NCI-H510A (cell line): ENCODE data around the gene TAS2R7.
"Not testable (repeated sequence)": the region's sequence is repeated elsewhere in the genome, so short reads cannot be mapped to it uniquely, and the experiment has no call there.

ENCODE experiments used
- DNase-seq: peaks from one replicate; lab custom pipeline; 2025; lab: John Stamatoyannopoulos, UW

TAS2R7 gene, protein sequence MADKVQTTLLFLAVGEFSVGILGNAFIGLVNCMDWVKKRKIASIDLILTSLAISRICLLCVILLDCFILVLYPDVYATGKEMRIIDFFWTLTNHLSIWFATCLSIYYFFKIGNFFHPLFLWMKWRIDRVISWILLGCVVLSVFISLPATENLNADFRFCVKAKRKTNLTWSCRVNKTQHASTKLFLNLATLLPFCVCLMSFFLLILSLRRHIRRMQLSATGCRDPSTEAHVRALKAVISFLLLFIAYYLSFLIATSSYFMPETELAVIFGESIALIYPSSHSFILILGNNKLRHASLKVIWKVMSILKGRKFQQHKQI

DNA sequence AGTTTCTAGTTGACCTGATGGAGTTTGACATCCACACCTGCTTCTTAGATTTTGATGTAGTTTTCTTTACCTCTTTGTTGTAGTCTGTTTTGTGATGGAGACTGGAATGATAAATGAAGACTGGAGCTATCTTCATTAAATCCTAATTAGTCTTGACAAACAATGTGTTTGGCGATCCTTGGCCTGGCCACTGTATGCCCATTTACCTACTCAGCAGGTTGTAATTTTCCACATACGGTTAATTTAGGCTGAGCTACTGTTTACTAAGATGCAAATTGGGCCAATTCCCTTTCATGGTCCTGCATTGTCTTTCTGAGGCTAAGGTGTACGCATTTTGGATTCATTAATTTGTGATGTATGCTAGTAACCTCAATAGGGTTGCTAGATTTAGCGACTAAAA is at the start of gene TAS2R7:
Gene TAS2R7, minus strand, starts transcription at position 41 of the 400 bp plus-strand sequence. CDS start 57 bp downstream, outside the sequence.
- no peak for DNase-seq

DNA sequence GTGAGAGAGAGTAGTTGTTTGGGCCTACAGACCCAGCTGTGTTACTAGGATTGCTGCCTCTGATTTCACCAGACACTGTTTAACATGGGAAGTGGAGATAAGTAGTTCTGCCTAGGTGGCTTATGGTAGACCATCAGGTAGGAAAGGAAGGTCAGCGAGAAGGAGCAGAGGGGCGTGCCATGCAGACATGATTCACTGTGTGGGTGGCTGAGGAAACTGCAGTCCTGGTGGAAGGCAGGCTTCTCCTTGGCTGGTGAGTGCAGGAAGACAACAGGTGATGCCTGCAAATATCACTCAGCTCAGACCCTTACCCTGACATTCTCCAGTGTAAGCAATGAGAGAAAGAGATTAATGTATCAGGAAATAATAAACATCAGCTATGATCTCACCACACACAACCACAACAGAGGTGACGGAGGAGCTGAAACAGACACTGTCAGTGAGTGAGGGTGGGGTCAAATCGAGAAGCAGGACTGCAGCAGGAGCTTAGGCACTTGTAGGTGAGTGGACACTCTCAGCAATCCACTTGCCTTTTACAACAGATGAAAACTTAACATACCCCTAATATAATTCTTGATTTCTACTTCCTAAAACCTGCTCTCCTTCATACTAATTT is 48.9 kb upstream of the TAS2R7 start:
- no peak for DNase-seq

DNA sequence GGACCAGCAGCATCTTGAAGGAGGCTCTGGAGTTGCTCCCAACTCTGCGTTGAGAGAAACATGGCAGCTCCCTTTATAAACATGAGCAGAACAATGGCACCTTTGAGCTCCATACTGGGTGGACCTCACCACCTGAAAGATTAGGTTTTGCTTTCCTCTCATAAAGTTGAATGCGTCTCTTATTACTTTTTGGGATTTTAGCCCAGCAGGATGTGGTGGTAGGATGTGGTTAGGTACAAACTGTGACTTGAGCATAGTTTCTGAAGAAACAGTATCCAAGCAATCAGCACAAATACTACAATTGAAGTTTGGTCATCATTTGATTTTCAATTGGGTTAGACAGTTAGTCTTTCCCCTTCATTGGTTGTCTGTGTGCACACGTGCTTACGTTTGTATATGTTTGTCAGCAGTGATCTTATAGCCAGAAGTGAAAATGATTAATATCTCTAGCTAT is 47.0 kb upstream of the TAS2R7 start, which contains the start of gene PRR4:
Gene PRR4, minus strand, starts transcription at position 51 of the 454 bp plus-strand sequence. Its CDS starts 38 bp downstream, at position 13.
- DNase-seq: no peak

DNA sequence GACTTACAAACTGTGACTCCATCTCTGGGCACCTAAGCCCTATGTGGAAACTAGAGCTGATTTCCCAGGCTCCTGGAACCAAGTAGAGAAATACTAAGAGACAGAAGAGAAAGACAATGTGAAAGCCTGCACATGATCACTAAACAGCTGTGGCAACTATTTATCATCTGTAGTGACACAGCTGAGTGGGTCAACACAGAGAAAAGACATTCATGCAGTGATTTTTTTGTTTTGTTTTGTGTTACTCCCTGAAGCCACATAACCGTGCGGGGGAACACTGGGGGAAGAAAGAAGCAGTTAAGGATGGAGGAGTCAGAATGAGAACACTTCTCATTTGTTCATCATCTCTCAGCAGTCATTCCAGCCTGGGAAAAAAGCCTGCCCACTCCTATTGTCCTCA is 45.3 kb upstream of the TAS2R7 start:
- DNase-seq: no peak

DNA sequence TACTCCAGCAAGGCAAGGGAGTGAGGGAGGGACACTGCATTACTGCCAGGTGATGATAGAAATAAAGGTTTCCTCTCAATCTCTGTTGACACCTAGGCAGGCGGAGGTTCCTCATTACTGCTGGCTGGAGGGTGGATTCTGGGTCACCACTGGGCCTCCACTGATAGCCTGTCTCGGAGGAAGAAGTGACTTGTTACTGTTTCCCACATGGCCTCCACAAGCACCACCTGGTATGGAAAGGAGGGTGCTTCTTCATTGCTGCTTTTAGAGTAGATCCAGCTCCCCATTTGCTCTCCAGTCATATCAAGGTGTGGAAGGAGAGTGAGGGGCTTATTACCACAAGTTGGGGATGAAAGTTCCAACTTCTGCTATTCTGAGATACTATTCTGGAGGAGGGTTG is 40.4 kb upstream of the TAS2R7 start:
- DNase-seq: no peak

DNA sequence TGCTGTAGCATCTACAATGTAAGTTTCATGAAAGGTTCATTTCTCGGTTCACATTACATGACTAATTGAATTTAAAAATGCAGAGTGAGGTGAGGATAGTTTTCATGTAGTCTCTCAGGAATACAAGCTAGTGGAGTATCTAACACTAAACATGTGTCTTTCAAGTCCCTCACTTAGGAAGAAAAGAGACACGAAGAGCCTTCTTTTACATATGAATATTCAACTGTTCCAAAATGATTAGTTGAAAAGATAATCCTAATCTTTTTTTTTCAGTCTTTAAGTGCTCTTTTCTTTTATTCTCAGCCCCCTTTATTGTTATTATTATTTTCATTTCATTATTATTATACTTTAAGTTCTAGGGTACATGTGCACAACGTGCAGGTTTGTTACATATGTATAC is 36.0 kb upstream of the TAS2R7 start:
- DNase-seq: no peak

DNA sequence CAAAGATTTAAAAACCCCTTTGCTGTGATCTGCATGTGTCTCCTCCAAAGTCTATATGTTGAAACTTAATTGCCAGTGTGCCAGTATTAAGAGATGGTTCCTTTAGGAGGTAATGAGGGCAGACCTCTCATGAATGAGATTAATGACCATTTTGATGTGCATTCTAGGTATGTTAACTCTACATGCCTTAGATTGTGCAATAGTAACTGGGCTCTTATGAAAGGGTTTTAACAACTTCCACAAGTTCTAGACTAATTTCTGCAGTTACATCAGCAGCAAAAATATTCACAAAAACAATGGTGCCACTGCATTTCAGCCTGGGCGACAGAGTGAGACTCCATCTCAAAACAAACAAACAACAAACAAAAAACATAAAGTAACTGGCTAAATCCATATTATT is 27.6 kb upstream of the TAS2R7 start:
- DNase-seq: no peak

DNA sequence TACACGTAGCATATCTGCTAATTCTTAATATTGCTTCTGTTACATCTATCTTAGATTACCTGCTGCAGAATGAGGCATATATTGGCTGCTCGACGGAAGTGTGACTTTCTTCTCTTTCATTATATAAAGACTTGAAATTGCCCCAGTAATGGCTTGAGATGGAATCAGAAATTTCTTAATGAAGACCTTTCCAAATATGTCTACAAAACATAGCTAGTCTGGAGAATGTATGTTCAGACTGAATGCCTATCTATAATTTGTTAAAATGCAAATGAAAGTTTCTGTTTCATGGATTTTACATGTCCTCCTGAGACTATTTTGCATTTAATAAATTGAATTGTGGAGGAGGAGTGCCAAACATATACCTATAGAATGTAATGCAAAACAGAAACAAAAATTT is 23.8 kb upstream of the TAS2R7 start, which contains the start of gene TAS2R10:
Gene TAS2R10, minus strand, starts transcription at position 101 of the 400 bp plus-strand sequence. Its CDS starts 89 bp downstream, at position 12.
- DNase-seq: no peak

DNA sequence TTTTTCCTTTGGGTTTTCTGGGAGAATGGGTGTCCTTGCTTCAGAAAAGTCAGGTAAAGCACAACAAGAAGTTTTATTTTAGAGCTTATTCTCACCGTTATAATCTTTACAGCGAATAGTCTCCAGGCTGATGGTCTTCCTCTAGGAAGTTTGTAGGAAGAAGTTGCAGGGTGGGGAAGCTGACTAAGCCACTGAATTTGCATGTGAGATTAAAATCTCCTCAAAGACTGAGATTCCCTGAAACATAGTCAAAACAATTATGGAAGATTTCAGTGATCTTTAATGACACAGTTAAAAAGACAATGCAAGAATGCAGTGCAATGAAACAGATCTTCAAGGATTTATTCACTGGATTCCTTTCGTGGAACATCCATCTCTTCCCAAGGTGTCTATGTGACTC is 22.5 kb upstream of the TAS2R7 start:
- no peak for DNase-seq

DNA sequence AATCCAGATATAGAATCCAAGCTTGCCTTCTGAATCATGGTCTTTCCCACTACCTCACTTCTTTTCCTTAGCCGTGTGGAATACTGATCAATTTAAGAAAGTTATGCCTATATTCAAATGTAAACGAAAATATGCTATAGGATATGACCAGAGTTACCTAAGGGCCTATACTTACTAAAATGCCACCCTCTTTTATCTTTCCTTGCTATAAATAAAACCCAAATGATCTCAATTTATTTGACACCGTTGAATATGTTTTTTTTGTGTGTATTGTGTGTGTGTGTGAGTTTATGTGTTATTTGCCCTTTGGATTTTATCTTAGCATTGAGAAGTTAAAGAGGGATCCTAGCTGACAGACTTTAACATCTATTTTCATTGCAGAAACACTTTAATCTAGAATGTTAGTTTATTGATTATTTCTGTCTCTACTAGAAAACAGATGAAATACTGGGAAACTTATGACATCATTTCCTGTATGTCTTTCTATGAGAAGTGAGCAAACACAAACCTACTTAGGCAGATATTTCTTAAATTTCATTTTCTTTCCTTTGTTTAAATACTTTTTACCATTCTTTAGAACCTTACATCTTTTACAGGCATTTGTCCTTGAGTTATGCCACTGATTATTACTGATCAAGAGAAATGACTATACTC is 9.6 kb upstream of the TAS2R7 start:
- no peak for DNase-seq

DNA sequence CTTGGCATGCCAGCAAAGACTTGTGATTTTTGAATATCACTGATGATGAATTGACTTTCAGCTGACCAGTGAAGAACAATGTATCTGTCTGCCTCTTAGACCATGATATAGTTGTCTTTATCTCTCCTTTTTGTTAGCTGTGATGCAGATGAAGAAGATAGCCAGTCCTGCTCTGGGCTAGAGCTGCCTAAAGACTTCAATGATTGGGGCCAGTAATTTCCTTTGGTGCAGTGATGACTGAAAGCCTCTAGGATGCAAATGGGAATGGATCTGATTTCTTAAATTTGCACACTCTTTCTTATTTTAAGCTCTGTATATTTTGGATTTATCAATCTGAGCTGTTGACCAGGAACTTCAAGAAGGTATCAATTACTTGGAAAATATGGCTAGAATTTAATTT is 7.6 kb upstream of the TAS2R7 start, which contains the start of gene TAS2R9:
Gene TAS2R9, minus strand, starts transcription at position 101 of the 400 bp plus-strand sequence. Its CDS starts 93 bp downstream, at position 8.
- DNase-seq: no peak

DNA sequence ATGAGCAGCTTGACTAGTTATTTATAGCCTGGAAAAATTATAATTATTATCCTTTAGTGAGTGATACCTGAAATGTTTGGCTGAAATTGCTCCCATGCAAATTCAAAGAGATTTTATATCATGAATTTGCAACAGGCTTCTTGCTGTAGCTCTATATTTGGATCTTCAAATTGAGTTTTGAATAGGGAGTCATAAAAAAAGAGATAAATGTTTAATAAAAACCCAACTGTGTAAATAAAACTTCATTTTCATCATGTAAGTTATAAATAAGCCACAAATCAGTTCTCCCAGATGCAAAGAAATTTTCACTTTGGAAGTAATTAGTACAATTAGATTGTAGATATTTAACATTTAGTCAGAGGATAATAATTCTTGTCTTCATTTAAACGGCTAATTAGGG is 4.8 kb upstream of the TAS2R7 start, which contains the start of gene TAS2R8:
Gene TAS2R8, minus strand, starts transcription at position 101 of the 400 bp plus-strand sequence. CDS start 306 bp downstream, outside the sequence.
- no peak for DNase-seq

DNA sequence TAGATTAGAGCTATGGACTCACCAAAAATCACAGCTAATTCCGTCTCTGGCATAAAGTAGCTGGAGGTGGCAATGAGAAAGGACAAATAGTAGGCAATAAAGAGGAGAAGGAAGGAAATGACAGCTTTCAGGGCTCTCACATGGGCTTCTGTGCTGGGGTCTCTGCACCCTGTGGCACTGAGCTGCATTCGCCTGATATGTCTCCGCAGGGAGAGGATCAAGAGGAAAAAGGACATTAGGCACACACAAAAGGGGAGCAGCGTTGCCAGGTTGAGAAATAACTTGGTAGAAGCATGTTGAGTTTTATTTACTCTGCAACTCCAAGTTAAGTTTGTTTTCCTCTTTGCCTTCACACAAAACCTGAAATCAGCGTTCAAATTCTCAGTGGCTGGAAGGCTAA is 686 bp downstream of the TAS2R7 start:
- DNase-seq: no peak

DNA sequence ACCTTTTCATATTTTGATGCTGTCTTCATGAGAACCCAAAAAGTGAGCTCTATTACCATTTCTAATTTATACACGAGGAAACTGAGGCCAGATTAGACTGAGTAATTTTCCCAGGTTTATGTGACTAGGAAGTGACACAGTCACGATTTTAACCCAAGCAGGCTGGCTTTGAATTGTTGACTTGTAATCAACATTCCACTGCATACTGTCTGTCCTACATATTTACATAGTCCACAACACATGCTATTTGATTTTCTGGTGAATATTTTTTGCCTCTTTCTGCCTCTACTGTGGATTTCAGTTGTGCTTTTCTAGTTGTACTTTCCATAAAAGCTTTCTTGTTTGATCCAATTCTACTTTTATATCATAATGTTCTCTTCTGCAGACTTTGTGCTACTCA is 8.2 kb downstream of the TAS2R7 start:
- no peak for DNase-seq

DNA sequence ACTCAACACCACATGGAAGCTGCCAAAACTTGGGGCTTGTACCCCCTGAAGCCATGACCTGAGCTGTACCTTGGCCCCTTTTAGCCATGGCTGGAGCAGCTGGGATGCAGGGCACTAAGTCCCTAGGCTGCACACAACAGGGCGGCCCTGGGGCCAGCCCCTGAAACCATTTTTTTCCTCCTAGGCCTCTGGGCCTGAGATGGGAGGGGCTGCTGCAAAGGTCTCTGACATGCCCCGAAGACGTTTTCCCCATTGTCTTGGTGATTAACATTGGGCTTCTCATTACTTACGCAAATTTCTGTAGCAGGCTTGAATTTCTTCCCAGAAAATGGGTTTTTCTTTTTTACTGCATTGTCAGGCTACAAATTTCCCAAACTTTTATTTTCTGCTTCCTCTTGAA is 10.7 kb downstream of the TAS2R7 start:
- not testable (repeated sequence) for DNase-seq

DNA sequence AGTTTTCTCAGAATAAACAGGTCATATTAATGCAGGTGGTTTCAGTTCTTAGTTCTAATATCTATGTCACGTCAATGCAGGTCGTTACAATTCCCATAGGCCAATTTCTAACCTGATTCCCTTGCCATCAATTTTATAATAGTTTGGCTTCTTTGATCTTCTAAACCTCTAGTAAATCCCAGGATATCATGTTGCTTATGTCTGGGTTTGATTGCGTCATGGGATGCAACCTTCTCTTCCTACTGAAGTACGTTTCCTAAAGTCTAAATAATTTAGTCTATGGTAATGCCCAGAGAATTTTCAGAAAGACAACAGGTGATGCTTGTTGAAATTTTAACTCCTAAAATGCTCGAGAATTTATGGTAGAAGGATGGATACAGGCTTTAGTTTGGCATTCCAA is 19.2 kb downstream of the TAS2R7 start:
- no peak for DNase-seq

DNA sequence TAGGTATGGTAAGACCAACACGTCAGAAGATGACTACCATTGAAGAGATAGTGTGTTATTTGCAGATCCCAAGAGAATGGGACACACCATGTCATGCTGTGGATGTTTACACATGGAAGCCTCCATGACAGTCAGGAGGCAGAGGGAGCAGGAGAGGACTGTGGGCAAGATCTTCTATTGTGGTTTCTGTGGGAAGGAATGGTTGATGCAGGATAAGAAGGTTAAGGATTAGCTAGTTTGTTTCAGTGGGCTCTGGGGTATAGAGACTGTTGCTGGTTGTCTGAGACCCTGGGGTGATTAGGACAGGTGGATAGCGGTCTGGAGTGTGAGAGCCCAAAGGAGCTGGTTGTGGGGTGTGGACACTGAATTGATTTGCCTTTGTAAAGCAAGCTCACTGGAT is 23.3 kb downstream of the TAS2R7 start:
- no peak for DNase-seq

DNA sequence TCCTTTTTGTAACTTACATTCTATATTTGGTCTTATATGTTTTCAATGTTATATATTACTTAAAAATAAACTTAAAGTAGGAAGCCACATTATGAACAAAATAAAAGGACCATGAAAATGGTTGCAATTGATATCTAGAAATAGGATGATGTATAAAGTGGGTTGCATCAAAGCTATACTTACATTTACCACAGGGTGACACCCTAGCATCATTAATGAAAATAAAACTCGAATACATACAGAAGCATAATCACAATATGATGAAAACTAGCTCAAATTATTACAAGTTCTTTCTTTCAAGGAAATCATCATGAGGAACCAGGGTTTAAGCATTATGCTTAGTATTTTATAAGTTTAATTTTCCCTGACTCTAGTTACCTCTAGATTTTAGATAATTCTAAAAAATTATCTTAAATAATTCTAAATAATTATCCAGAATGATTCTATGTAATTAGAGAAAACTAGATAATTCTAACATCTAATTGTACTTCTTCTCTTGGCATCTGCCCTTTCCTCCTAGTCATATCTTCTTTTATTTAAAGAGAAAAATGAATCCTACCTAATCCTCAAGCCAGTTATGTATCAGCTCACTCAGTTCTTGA is 31.2 kb downstream of the TAS2R7 start:
- DNase-seq: no peak

DNA sequence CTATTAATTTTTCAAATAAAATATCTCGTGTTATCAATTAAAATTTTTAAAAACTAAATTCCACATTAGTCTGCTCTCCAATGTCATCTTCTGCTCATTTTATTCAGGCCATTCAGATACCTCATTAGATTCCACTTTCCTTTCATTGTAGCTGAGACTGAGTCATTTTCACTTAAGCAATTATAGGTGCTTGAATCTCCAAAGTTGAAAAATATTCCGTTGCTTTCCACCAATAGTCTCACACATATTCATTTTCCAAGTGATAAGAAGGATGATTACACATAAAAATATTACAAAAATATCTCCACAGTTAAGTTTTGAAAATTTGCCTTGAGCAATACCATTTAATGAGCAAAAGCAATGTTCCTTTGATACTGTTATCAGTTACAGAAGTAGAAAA is 42.8 kb downstream of the TAS2R7 start:
- DNase-seq: no peak

DNA sequence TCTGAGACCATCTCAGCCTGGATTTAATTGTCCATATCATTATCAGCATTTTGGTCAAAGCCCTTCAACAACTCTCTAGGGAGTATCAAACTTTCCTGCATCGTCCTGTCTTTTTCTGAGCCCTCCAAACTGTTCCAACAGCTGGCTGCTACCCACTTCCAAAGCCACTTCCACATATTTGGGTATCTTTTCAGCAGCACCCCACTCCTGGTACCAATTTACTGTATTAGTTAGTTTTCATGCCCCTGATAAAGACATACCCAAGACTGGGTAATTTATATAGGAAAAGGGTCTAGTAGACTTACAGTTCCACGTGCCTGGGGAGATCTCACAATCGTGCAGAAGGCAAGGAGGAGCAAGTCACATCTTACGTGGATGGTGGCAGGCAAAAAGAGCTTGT is 46.2 kb downstream of the TAS2R7 start:
- DNase-seq: no peak

DNA sequence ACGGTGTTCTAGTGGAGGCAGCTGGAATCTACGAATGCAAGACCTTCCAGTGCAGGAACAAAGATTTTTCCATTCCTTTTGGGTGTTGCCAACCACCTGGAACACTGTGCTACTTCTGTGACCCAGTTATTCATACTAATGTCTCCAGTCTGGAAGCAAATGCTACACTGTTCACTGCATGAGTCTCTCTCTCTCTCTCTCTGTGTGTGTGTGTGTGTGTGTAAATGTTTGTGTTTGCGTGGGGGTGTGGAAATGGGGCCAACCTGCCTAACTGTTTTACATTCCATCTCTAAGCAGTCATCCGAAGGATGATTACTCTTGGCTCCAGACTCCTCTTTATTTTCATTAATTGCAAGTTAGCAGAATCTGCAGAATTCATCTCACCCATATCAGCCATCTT is 49.4 kb downstream of the TAS2R7 start:
- no peak for DNase-seq
